Measurements from ENCODE around the gene FRAS1.

DNA sequence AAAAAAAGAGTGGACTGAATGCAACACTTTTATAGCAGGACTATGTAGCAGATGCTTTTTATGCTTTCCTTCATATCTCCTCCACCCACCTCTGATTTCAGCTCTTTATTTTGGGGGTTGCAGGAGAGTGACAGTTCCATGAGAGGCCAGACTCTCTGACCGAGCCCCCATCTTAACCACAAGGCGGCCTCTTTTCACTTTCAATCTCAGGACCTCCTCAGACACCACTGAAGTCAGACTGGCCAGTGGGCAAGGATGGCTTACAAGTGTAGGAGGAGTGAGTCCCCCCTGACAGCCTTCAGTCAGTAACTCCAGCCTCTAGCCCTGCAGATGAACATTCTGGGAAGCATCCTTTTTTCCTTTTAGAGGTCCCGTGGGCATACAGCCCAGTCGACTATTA is 140.8 kb downstream of the FRAS1 start:
- TF ChIP-seq, protein P1, sequence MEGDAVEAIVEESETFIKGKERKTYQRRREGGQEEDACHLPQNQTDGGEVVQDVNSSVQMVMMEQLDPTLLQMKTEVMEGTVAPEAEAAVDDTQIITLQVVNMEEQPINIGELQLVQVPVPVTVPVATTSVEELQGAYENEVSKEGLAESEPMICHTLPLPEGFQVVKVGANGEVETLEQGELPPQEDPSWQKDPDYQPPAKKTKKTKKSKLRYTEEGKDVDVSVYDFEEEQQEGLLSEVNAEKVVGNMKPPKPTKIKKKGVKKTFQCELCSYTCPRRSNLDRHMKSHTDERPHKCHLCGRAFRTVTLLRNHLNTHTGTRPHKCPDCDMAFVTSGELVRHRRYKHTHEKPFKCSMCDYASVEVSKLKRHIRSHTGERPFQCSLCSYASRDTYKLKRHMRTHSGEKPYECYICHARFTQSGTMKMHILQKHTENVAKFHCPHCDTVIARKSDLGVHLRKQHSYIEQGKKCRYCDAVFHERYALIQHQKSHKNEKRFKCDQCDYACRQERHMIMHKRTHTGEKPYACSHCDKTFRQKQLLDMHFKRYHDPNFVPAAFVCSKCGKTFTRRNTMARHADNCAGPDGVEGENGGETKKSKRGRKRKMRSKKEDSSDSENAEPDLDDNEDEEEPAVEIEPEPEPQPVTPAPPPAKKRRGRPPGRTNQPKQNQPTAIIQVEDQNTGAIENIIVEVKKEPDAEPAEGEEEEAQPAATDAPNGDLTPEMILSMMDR (IDR thresholded peaks at IDR 0.05), result no peak
- no peak for TF ChIP-seq TCF7L2 (IDR thresholded peaks at IDR 0.05; ENCODE audit: low read depth, low read length)
- TF ChIP-seq, protein P2, sequence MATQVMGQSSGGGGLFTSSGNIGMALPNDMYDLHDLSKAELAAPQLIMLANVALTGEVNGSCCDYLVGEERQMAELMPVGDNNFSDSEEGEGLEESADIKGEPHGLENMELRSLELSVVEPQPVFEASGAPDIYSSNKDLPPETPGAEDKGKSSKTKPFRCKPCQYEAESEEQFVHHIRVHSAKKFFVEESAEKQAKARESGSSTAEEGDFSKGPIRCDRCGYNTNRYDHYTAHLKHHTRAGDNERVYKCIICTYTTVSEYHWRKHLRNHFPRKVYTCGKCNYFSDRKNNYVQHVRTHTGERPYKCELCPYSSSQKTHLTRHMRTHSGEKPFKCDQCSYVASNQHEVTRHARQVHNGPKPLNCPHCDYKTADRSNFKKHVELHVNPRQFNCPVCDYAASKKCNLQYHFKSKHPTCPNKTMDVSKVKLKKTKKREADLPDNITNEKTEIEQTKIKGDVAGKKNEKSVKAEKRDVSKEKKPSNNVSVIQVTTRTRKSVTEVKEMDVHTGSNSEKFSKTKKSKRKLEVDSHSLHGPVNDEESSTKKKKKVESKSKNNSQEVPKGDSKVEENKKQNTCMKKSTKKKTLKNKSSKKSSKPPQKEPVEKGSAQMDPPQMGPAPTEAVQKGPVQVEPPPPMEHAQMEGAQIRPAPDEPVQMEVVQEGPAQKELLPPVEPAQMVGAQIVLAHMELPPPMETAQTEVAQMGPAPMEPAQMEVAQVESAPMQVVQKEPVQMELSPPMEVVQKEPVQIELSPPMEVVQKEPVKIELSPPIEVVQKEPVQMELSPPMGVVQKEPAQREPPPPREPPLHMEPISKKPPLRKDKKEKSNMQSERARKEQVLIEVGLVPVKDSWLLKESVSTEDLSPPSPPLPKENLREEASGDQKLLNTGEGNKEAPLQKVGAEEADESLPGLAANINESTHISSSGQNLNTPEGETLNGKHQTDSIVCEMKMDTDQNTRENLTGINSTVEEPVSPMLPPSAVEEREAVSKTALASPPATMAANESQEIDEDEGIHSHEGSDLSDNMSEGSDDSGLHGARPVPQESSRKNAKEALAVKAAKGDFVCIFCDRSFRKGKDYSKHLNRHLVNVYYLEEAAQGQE (IDR thresholded peaks at IDR 0.05; ENCODE audit: insufficient read depth in 1 of 2, low read depth in 2 of 2, low read length in 1 of 2), result no peak
- TF ChIP-seq POLR2AphosphoS5 (IDR thresholded peaks at IDR 0.05; ENCODE audit: low read depth, low read length), result no peak
- TF ChIP-seq SIN3A (IDR thresholded peaks at IDR 0.05; ENCODE audit: borderline replicate concordance, insufficient read depth, low read depth, low read length), result no peak

All from Panc1 (cell line).